Gastroesophageal sphincter (tissue), 3 donors: ENCODE results near the gene DTNBP1.

Experiments used
- CTCF ChIP-seq, 4 experiments: fragments of 200-600 bp in 2 of 4; fragments of 450-650 bp in 2 of 4; sonication (generic) in 1 of 4; IDR thresholded peaks; one replicate each; pipeline ENCODE4 v1.5.1; 2017 to 2019; ENCODE audit warnings: antibody characterized with exemption in 4 of 4, mild to moderate bottlenecking in 2 of 4, moderate library complexity in 2 of 4
- POLR2AphosphoS5 ChIP-seq: sonication (generic); formaldehyde crosslinking; IDR thresholded peaks from one replicate; pipeline ENCODE4 v1.6.1; 2017; ENCODE audit warnings: antibody characterized with exemption

- TF ChIP-seq CTCF (IDR thresholded peaks at IDR 0.05) = no peak
- TF ChIP-seq POLR2AphosphoS5 = no peak
Measured at GRCh38 chr6:15484140-15484539, 178.7 kb downstream of the DTNBP1 start.
